Measurements from ENCODE around the gene PON3.

The PON3 gene

DNA sequence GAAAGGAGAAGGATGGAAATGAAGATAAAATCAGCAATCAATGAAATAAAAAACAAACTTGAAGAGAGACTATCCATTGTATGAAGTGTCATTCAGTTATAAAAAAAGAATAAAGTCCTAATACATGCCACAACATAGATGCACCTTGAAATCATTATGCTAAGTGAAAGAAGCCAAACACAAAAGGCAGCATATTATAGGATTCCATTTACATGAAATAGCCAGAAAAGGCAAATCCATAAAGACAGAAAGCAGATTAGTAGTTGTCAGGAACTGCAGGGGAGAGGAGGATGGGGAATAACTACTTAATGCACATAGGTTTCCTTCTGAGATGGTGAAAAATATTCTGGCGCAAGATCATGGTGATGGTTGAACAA, 65.2 kb downstream of the PON3 start:
- Histone ChIP-seq H3K36me3 (ENCODE audit: insufficient read depth, low read length) (no peaks in the 10 kb centered on the region), H3F3A (ENCODE audit: insufficient read depth, low read length) (no peaks in the 10 kb centered on the region), H3K9me3 (ENCODE audit: low read length) (no peaks in the 10 kb centered on the region), H3K27me3 (ENCODE audit: insufficient read depth, low read length) (no peaks in the 10 kb centered on the region), H3K9me2 (ENCODE audit: low read depth, low read length) (no peaks in the 10 kb centered on the region), H3K4me2 (ENCODE audit: low read length) (peak overlapping the region; percentile 49; the same call in 1 of the 2 replicates), H2AFZ (ENCODE audit: low read length) (no peak overlapping the region), H4K20me1 (ENCODE audit: insufficient read depth, low read length) (no peaks in the 10 kb centered on the region), H3K79me2 (ENCODE audit: insufficient read depth, low read length) (no peaks in the 10 kb centered on the region), H3K4me1 (ENCODE audit: insufficient read depth, low read length, severe bottlenecking) (no peaks in the 10 kb centered on the region), H3K27ac (ENCODE audit: low read depth, low read length, poor library complexity, severe bottlenecking) (no peak overlapping the region), H3K9ac (ENCODE audit: low read length) (no peak overlapping the region), H3K4me3 (ENCODE audit: low read depth, low read length, poor library complexity, severe bottlenecking) (peak overlapping the region; percentile 22)
- no peak for TF ChIP-seq EZH2 (IDR thresholded peaks at IDR 0.05; ENCODE audit: borderline replicate concordance, low read length)
- TF ChIP-seq, protein P1, sequence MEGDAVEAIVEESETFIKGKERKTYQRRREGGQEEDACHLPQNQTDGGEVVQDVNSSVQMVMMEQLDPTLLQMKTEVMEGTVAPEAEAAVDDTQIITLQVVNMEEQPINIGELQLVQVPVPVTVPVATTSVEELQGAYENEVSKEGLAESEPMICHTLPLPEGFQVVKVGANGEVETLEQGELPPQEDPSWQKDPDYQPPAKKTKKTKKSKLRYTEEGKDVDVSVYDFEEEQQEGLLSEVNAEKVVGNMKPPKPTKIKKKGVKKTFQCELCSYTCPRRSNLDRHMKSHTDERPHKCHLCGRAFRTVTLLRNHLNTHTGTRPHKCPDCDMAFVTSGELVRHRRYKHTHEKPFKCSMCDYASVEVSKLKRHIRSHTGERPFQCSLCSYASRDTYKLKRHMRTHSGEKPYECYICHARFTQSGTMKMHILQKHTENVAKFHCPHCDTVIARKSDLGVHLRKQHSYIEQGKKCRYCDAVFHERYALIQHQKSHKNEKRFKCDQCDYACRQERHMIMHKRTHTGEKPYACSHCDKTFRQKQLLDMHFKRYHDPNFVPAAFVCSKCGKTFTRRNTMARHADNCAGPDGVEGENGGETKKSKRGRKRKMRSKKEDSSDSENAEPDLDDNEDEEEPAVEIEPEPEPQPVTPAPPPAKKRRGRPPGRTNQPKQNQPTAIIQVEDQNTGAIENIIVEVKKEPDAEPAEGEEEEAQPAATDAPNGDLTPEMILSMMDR (IDR thresholded peaks at IDR 0.05; ENCODE audit: low read length), result no peak

DNA sequence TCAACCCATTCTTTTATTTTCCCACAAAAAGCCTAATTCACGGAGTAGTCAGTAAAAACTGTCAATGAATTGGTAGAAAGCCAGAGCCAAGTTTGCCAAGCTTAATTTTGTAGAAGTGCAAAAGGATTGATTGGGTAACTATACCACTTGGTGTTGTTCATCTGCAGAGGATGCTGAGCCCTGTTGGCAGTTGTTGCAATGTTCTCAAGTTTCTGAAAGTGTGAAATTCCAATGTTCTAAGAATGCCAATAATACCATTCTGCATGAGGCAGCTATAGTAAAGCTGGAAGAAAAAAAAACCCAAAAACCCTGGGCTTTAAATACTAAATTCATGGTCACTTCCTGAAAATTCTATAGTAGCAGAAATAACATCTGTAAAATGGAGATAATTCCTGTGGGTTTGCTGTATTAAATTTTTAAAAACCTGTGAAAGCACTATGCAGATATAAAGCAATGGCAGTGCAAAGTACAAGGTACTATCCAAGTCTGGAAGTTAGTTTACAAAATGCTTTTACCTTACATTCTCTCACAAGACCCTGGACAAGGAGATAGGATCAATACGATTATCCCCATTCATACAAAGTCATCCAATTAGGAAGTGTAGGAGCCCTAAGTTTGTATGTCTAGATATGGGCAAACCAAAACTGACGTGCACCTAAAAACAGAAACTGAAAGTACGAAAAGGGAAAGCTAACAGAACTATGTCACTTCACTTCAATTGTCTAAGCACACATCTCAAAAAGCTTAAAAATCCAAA, 65.8 kb downstream of the PON3 start:
- Histone ChIP-seq H3K27me3 (ENCODE audit: insufficient read depth, low read length) (no peaks in the 10 kb centered on the region), H3K4me2 (ENCODE audit: low read length) (peak overlapping the region; percentile 49), H4K20me1 (ENCODE audit: insufficient read depth, low read length) (no peaks in the 10 kb centered on the region), H3K79me2 (ENCODE audit: insufficient read depth, low read length) (no peaks in the 10 kb centered on the region), H3K36me3 (ENCODE audit: insufficient read depth, low read length) (no peaks in the 10 kb centered on the region), H2AFZ (ENCODE audit: low read length) (no peak overlapping the region), H3K9ac (ENCODE audit: low read length) (no peak overlapping the region), H3K9me3 (ENCODE audit: low read length) (no peaks in the 10 kb centered on the region), H3K9me2 (ENCODE audit: low read depth, low read length) (no peaks in the 10 kb centered on the region), H3K27ac (ENCODE audit: low read depth, low read length, poor library complexity, severe bottlenecking) (no peak overlapping the region), H3F3A (ENCODE audit: insufficient read depth, low read length) (no peaks in the 10 kb centered on the region), H3K4me3 (ENCODE audit: low read depth, low read length, poor library complexity, severe bottlenecking) (peak overlapping the region; percentile 22), H3K4me1 (ENCODE audit: insufficient read depth, low read length, severe bottlenecking) (no peaks in the 10 kb centered on the region)
- no peak for TF ChIP-seq EZH2 (IDR thresholded peaks at IDR 0.05; ENCODE audit: borderline replicate concordance, low read length)
- TF ChIP-seq, protein P1 (IDR thresholded peaks at IDR 0.05; ENCODE audit: low read length), result no peak

DNA sequence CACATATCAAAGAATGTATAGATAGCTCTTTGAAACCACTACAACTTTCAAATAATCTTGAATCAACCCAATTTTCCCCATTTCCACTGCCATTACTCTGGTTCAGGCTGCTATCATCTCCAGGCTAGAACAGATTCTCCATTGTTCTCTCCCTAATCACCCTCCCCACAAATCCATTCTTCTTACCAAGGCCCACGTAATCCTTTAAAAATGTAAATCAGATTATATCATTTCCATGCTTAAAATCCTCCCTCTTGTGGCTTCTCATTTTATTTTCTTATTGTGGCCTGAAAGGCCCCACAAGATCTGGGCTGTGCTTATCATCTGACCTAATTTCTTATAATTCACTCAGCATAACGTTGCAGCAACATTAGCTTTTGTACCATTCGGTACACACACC, 68.8 kb downstream of the PON3 start:
- no peaks in the 10 kb centered on the region for H3K36me3 ChIP-seq (ENCODE audit: insufficient read depth, low read length)
- no peak overlapping the region for H3K9ac ChIP-seq (ENCODE audit: low read length)
- H3K79me2 ChIP-seq (ENCODE audit: insufficient read depth, low read length), result no peaks in the 10 kb centered on the region
- no peaks in the 10 kb centered on the region for H3F3A ChIP-seq (ENCODE audit: insufficient read depth, low read length)
- H3K9me2 ChIP-seq (ENCODE audit: low read depth, low read length), result no peaks in the 10 kb centered on the region
- H3K4me3 ChIP-seq (ENCODE audit: low read depth, low read length, poor library complexity, severe bottlenecking), result no peak overlapping the region
- no peak overlapping the region for H2AFZ ChIP-seq (ENCODE audit: low read length)
- no peaks in the 10 kb centered on the region for H3K9me3 ChIP-seq (ENCODE audit: low read length)
- no peaks in the 10 kb centered on the region for H3K27me3 ChIP-seq (ENCODE audit: insufficient read depth, low read length)
- H3K4me2 ChIP-seq (ENCODE audit: low read length), result no peak overlapping the region
- no peaks in the 10 kb centered on the region for H4K20me1 ChIP-seq (ENCODE audit: insufficient read depth, low read length)
- TF ChIP-seq EZH2 (IDR thresholded peaks at IDR 0.05; ENCODE audit: borderline replicate concordance, low read length), result no peak
- TF ChIP-seq, protein P1 (IDR thresholded peaks at IDR 0.05; ENCODE audit: low read length), result no peak
- no peaks in the 10 kb centered on the region for H3K4me1 ChIP-seq (ENCODE audit: insufficient read depth, low read length, severe bottlenecking)
- no peak overlapping the region for H3K27ac ChIP-seq (ENCODE audit: low read depth, low read length, poor library complexity, severe bottlenecking)
